Left lung (tissue), 10 donors: Measurements from ENCODE around the gene NINL. TPM values are rescaled to one million over a fixed set of nuclear protein-coding genes. Genes with fewer than 3 reads are reported as not detected.

Experiments used
- ATAC-seq: fragments of 200-7000 bp; cut with Tn5 transposase; one replicate; pipeline ENCODE4 v1.9.1; 2020; ENCODE audit warnings: moderate library complexity
- DNase-seq, 4 donors: peaks; one replicate each; pipeline ENCODE4 v3.0.0-alpha.2; 2013 to 2020
- H3K27ac ChIP-seq, 2 donors: fragments of 200-600 bp; sonication (generic) in 1 of 2; one replicate each; pipeline versions ENCODE4 v1.5.0 to v1.8.0; 2020 to 2021
- H3K27me3 ChIP-seq, 2 donors: fragments of 200-600 bp; sonication (generic) in 1 of 2; one replicate each; pipeline versions ENCODE4 v1.5.0 to v1.8.0; 2020 to 2021
- H3K36me3 ChIP-seq, 2 donors: fragments of 200-600 bp; sonication (generic) in 1 of 2; one replicate each; pipeline versions ENCODE4 v1.5.0 to v1.8.0; 2020 to 2021
- H3K4me1 ChIP-seq, 2 donors: fragments of 200-600 bp; one replicate each; pipeline ENCODE4 v1.8.0; 2021
- H3K4me3 ChIP-seq, 2 donors: fragments of 200-600 bp; sonication (generic) in 1 of 2; one replicate each; pipeline versions ENCODE4 v1.5.0 to v1.8.0; 2020 to 2021; ENCODE audit warnings: mild to moderate bottlenecking in 1 of 2
- H3K9me3 ChIP-seq, 2 donors: fragments of 200-600 bp; sonication (generic) in 1 of 2; one replicate each; pipeline versions ENCODE4 v1.5.0 to v1.8.0; 2020 to 2021
- CTCF ChIP-seq, 2 donors: fragments of 200-600 bp; sonication (generic) in 1 of 2; IDR thresholded peaks; one replicate each; pipeline versions ENCODE4 v1.5.0 to v1.8.0; 2021; ENCODE audit warnings: antibody characterized with exemption in 2 of 2
- intact Hi-C, 2 donors: fragments of 100-400 bp; cut with DNase I; formaldehyde crosslinking; loops; one replicate each; pipeline versions ENCODE4 v1.11.2 to v1.14.2; 2022
- polyA plus RNA-seq, 6 donors: library from polyadenylated mRNA; unstranded; fragments of 120-200 nt; gene quantifications; one replicate each; pipeline ENCODE4 v1.2.1, GENCODE V29; 2013; ENCODE audit not compliant: insufficient read length in 6 of 6
- total RNA-seq, 2 donors: library from RNA; stranded (reverse); fragmentation: NEBNext Ultra II Directional; extraction: Animal tissue kit (Norgen Biotek cat#: 25700); gene quantifications; one replicate each; pipeline ENCODE4 v1.2.1, GENCODE V29; 2021
- donor health status: DM: no; HTN: yes; CAD: no.
- donor health status: DM: no; HTN: no; CAD: no.

Gene NINL
- total and polyA plus RNA-seq, 8 donors, result 9.6 to 78.8 (median 67.8) TPM

DNA sequence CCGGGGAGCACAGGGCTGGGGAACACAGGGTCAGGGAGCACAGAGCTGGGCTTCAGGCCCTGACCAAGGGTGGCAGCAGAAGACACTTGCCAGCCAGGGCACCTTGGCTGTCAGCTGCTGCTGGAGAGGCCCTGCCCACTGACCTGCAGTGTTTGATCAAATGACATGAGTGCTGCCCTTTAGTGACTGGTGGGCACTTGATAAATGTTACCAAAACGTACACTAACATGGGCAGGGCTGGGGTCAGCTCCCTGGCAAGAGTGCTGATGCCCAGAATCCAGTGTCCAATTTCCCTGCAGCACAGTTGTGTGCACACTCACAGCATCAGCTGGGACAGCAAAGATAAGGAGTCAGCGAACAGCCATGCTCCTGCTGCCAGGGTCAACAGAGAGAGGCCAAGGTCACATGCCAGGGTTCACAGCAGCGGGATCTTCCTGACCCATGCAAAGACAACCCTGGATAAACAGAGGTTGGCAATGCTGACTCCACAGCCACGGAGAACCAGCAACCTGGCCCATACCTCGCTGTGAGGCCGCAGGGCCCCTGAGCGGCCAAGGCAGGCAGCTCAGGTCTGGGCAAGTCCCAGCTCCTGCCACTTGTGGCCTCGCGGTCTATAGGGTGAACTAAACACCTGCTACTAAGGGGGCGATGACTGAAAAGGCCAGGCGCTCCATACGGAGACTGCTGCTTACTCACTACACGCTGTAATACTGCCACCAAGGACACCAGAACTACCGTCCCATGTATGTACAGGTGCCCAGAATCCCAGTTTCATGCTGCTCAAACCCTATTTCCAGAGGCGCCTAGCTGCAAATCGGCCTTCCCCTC lies 46.3 kb downstream of the NINL start:
- peak; percentile 64 for ATAC-seq
- Histone ChIP-seq H3K4me3 (no peak overlapping the region), H3K27ac (no peak overlapping the region)

GRCh38 chr20:25537890-25538289 lies 47.4 kb downstream of the NINL start:
- H3K9me3 ChIP-seq, result no peaks in the 10 kb centered on the region
- DNase-seq (no peak), ATAC-seq (no peak)
- intact Hi-C loops, result no loop called here
- no peaks in the 10 kb centered on the region for H3K27me3 ChIP-seq
- H3K27ac ChIP-seq, result no peak overlapping the region
- peaks cover 12 to 25% of the 10 kb centered on the region in 2 donors for H3K4me1 ChIP-seq
- no peak for TF ChIP-seq CTCF (IDR thresholded peaks at IDR 0.05)
- H3K4me3 ChIP-seq, result no peak overlapping the region
- H3K36me3 ChIP-seq, result no peaks in the 10 kb centered on the region

More for the DNA sequence above, 46.3 kb downstream of the NINL start:
- TF ChIP-seq CTCF (IDR thresholded peaks at IDR 0.05), result no peak
- Histone ChIP-seq H3K27me3 (no peaks in the 10 kb centered on the region), H3K4me1 (peaks cover 12 to 25% of the 10 kb centered on the region in 2 donors), H3K9me3 (no peaks in the 10 kb centered on the region), H3K36me3 (no peaks in the 10 kb centered on the region)
- intact Hi-C loops, result no loop called here
- DNase-seq, result peak in 1 of 4 donors; percentile 36

GRCh38 chr20:25535762-25536161 lies 49.6 kb downstream of the NINL start:
- Histone ChIP-seq H3K4me3 (no peak overlapping the region), H3K27me3 (no peaks in the 10 kb centered on the region), H3K27ac (no peak overlapping the region), H3K9me3 (no peaks in the 10 kb centered on the region), H3K36me3 (no peaks in the 10 kb centered on the region), H3K4me1 (peaks cover 5 to 13% of the 10 kb centered on the region in 2 donors)
- DNase-seq (no peak), ATAC-seq (no peak)
- no peak for TF ChIP-seq CTCF (IDR thresholded peaks at IDR 0.05)
- intact Hi-C loops, result no loop called here

GRCh38 chr20:25534845-25535244 lies 50.5 kb downstream of the NINL start:
- H3K4me3 ChIP-seq, result no peak overlapping the region
- H3K27ac ChIP-seq, result no peak overlapping the region
- H3K27me3 ChIP-seq, result no peaks in the 10 kb centered on the region
- no peak for TF ChIP-seq CTCF (IDR thresholded peaks at IDR 0.05)
- ATAC-seq (no peak), DNase-seq (no peak)
- H3K9me3 ChIP-seq, result no peaks in the 10 kb centered on the region
- peaks cover 4 to 13% of the 10 kb centered on the region in 2 donors for H3K4me1 ChIP-seq
- H3K36me3 ChIP-seq, result no peaks in the 10 kb centered on the region
- intact Hi-C loops, result no loop called here

GRCh38 chr20:25533920-25534700 lies 51.2 kb downstream of the NINL start:
- Histone ChIP-seq H3K9me3 (no peaks in the 10 kb centered on the region), H3K4me3 (no peak overlapping the region), H3K4me1 (peaks cover 0 to 6% of the 10 kb centered on the region in 2 donors), H3K36me3 (no peaks in the 10 kb centered on the region), H3K27me3 (no peaks in the 10 kb centered on the region), H3K27ac (no peak overlapping the region)
- no peak for DNase-seq
- no peak for TF ChIP-seq CTCF (IDR thresholded peaks at IDR 0.05)
- intact Hi-C loops, result no loop called here
- ATAC-seq, result no peak
